ENCODE data around the gene C17orf100. TPM values are rescaled to one million over a fixed set of nuclear protein-coding genes. Genes with fewer than 3 reads are reported as not detected.
A peak's percentile ranks its signal among the peaks of the same experiment; 100 is the strongest.
"Not testable (repeated sequence)": the region's sequence is repeated elsewhere in the genome, so short reads cannot be mapped to it uniquely, and the experiment has no call there.

C17orf100 gene
- total RNA-seq, 1 donor from 2014 or later = 2.1 TPM

GRCh38 chr17:6639586-6640535, 11.7 kb upstream of the C17orf100 start:
- no peak for DNase-seq (ENCODE audit: low spot score)
- ATAC-seq = peak; percentile 57
- intact Hi-C loops (cut with DNase I) = no loop called here

GRCh38 chr17:6640536-6641246, 10.9 kb upstream of the C17orf100 start, which contains the start of the genes KIAA0753 and TXNDC17:
Gene KIAA0753, minus strand, starts transcription at chr17:6640711. Its CDS starts 5,608 bp downstream, at chr17:6635103.
Gene TXNDC17, plus strand, starts transcription at chr17:6641060. Its CDS starts 23 bp downstream, at chr17:6641083.
- intact Hi-C loops (cut with DNase I) = no loop called here

GRCh38 chr17:6641247-6641863, 10.2 kb upstream of the C17orf100 start:
- DNase-seq (ENCODE audit: low spot score) (no peak), ATAC-seq (peak; percentile 20)
- intact Hi-C loops (cut with DNase I) = no loop called here

More at GRCh38 chr17:6640536-6641246, 10.9 kb upstream of the C17orf100 start, which contains the start of the genes KIAA0753 and TXNDC17:
- ATAC-seq = peak; percentile 99
- DNase-seq (ENCODE audit: low spot score) = peak; percentile 95

GRCh38 chr17:6642592-6642991, 9.0 kb upstream of the C17orf100 start:
- intact Hi-C loops (cut with DNase I) = no loop called here
- ATAC-seq = no peak
- no peak for DNase-seq (ENCODE audit: low spot score)

GRCh38 chr17:6643451-6644125, 8.0 kb upstream of the C17orf100 start:
- DNase-seq (ENCODE audit: low spot score) = no peak
- ATAC-seq = no peak

GRCh38 chr17:6648181-6648580, 3.4 kb upstream of the C17orf100 start:
- ATAC-seq = no peak
- intact Hi-C loops (cut with DNase I) = no loop called here
- no peak for DNase-seq (ENCODE audit: low spot score)

More at GRCh38 chr17:6643451-6644125, 8.0 kb upstream of the C17orf100 start:
- intact Hi-C loops (cut with DNase I) = no loop called here

GRCh38 chr17:6651919-6652452, 424 bp downstream of the C17orf100 start:
- intact Hi-C loops (cut with DNase I) = no loop called here
- DNase-seq (ENCODE audit: low spot score) (peak; percentile 82), ATAC-seq (peak; percentile 89)

- DNase-seq (ENCODE audit: low spot score) = no peak
- intact Hi-C loops (cut with DNase I) = no loop called here
- ATAC-seq = no peak
Measured at GRCh38 chr17:6654841-6655731, 3.5 kb downstream of the C17orf100 start.

GRCh38 chr17:6655732-6656361, 4.3 kb downstream of the C17orf100 start:
- intact Hi-C loops (cut with DNase I); ATAC-seq; DNase-seq (ENCODE audit: low spot score): not testable (repeated sequence)

- ATAC-seq; DNase-seq (ENCODE audit: low spot score); intact Hi-C loops (cut with DNase I): not testable (repeated sequence)
Measured at GRCh38 chr17:6656797-6657632, 5.5 kb downstream of the C17orf100 start.

- DNase-seq (ENCODE audit: low spot score) = no peak
- intact Hi-C loops (cut with DNase I) = no loop called here
- ATAC-seq = no peak
Measured at GRCh38 chr17:6657633-6658287, 6.2 kb downstream of the C17orf100 start.

- intact Hi-C loops (cut with DNase I); DNase-seq (ENCODE audit: low spot score); ATAC-seq: not testable (repeated sequence)
Measured at GRCh38 chr17:6658411-6658810, 6.8 kb downstream of the C17orf100 start.

- intact Hi-C loops (cut with DNase I) = loop anchor here (10.0 kb wide), 1 partner anchor 345 kb away; no protein-coding TSS in a partner anchor
- no peak for DNase-seq (ENCODE audit: low spot score)
- ATAC-seq = peak; percentile 20
Measured at GRCh38 chr17:6660101-6660500, 8.5 kb downstream of the C17orf100 start.

- ATAC-seq (peak; percentile 56), DNase-seq (ENCODE audit: low spot score) (no peak)
- intact Hi-C loops (cut with DNase I) = loop anchor here (10.0 kb wide), 1 partner anchor 344 kb away; no protein-coding TSS in a partner anchor
Measured at GRCh38 chr17:6660805-6661463, 9.4 kb downstream of the C17orf100 start.

GRCh38 chr17:6661464-6661848, 9.9 kb downstream of the C17orf100 start:
- DNase-seq (ENCODE audit: low spot score) = no peak
- intact Hi-C loops (cut with DNase I) = loop anchor here (10.0 kb wide), 1 partner anchor 343 kb away; no protein-coding TSS in a partner anchor
- no peak for ATAC-seq
